WTC11 (cell line): ENCODE results near the gene TRPV5. TPM values are rescaled to one million over a fixed set of nuclear protein-coding genes. Genes with fewer than 3 reads are reported as not detected.

Experiments
- ATAC-seq: fragments of 200-7000 bp; cut with Tn5 transposase; 2 replicates; pipeline ENCODE4 v1.10.0; 2021; ENCODE audit warnings: mild to moderate bottlenecking, moderate library complexity
- CTCF ChIA-PET: fragments of 300-600 bp; sonication (Branson Sonifier 250); formaldehyde crosslinking; loops from one replicate; lab custom pipeline; 2021; ENCODE audit warnings: antibody characterized with exemption; lab: Charles Lee
- POLR2A ChIA-PET: fragments of 350-600 bp; sonication (Branson Sonifier 250); formaldehyde crosslinking; loops from one replicate; lab custom pipeline; 2021; ENCODE audit warnings: antibody characterized with exemption; lab: Charles Lee
- DNase-seq: peaks from one replicate; pipeline ENCODE4 v3.0.0; 2021; ENCODE audit warnings: low spot score
- H3K27ac Mint-ChIP-seq: 2 replicates; pipeline ENCODE4 v1.8.0; 2021; ENCODE audit warnings: mixed read lengths
- H3K27me3 Mint-ChIP-seq: 2 replicates; pipeline ENCODE4 v1.8.0; 2021; ENCODE audit warnings: low read depth, mild to moderate bottlenecking, moderate library complexity, mixed read lengths
- H3K36me3 Mint-ChIP-seq: 2 replicates; pipeline ENCODE4 v1.8.0; 2021; ENCODE audit warnings: mixed read lengths
- H3K4me1 Mint-ChIP-seq: 2 replicates; pipeline ENCODE4 v1.8.0; 2022; ENCODE audit warnings: mixed read lengths
- H3K4me3 Mint-ChIP-seq: 2 replicates; pipeline ENCODE4 v1.8.0; 2021; ENCODE audit warnings: mild to moderate bottlenecking, moderate library complexity, mixed read lengths
- H3K9me3 Mint-ChIP-seq: 2 replicates; pipeline ENCODE4 v1.8.0; 2021; ENCODE audit warnings: mixed read lengths
- AR ChIP-seq: fragments of 250-450 bp; sonication (Bioruptor Pico); IDR thresholded peaks from 2 replicates; pipeline ENCODE4 v1.9.0; 2021; ENCODE audit warnings: mild to moderate bottlenecking
- ATF3 ChIP-seq: sonication (generic); formaldehyde crosslinking; conservative IDR thresholded peaks from 2 replicates; pipeline ENCODE4 v1.8.1; 2022; ENCODE audit warnings: mild to moderate bottlenecking, missing genetic modification reagents
- ATF6 ChIP-seq: sonication (generic); formaldehyde crosslinking; IDR thresholded peaks from 2 replicates; pipeline ENCODE4 v1.8.1; 2023; ENCODE audit warnings: mild to moderate bottlenecking, missing genetic modification reagents
- CTCF ChIP-seq: fragments of 200-600 bp; IDR thresholded peaks from 2 replicates; pipeline ENCODE4 v1.8.0; 2022; ENCODE audit warnings: antibody characterized with exemption
- FOXK1 ChIP-seq: sonication (generic); formaldehyde crosslinking; IDR thresholded peaks from 2 replicates; pipeline ENCODE4 v1.8.0; 2022; ENCODE audit warnings: mild to moderate bottlenecking, moderate library complexity, missing genetic modification reagents
- GABPB1 ChIP-seq: sonication (generic); formaldehyde crosslinking; IDR thresholded peaks from 2 replicates; pipeline ENCODE4 v1.8.1; 2023; ENCODE audit warnings: mild to moderate bottlenecking, missing genetic modification reagents
- HMGXB4 ChIP-seq: sonication (generic); formaldehyde crosslinking; IDR thresholded peaks from 2 replicates; pipeline ENCODE4 v1.8.1; 2023; ENCODE audit warnings: mild to moderate bottlenecking, moderate library complexity, missing genetic modification reagents
- JAZF1 ChIP-seq: fragments of 250-450 bp; sonication (Bioruptor Pico); IDR thresholded peaks from 2 replicates; pipeline ENCODE4 v1.9.0; 2021; ENCODE audit warnings: moderate library complexity, mild to moderate bottlenecking, inconsistent platforms
- KAT7 ChIP-seq: sonication (generic); formaldehyde crosslinking; IDR thresholded peaks from 2 replicates; pipeline ENCODE4 v1.8.1; 2023; ENCODE audit warnings: missing genetic modification reagents, mild to moderate bottlenecking, borderline replicate concordance
- MXD4 ChIP-seq: fragments of 250-450 bp; sonication (Bioruptor Pico); IDR thresholded peaks from 2 replicates; pipeline ENCODE4 v1.8.0; 2021; ENCODE audit warnings: mild to moderate bottlenecking, moderate library complexity, borderline replicate concordance
- NFE2L1 ChIP-seq: sonication (generic); formaldehyde crosslinking; IDR thresholded peaks from 2 replicates; pipeline ENCODE4 v1.8.1; 2023; ENCODE audit warnings: missing genetic modification reagents
- PREB ChIP-seq: sonication (generic); formaldehyde crosslinking; IDR thresholded peaks from 2 replicates; pipeline ENCODE4 v1.8.1; 2022; ENCODE audit warnings: mild to moderate bottlenecking, missing genetic modification reagents, moderate library complexity, borderline replicate concordance
- PRRX2 ChIP-seq: fragments of 250-450 bp; sonication (Bioruptor Pico); IDR thresholded peaks from 2 replicates; pipeline ENCODE4 v1.8.0; 2021; ENCODE audit warnings: mild to moderate bottlenecking
- SOX15 ChIP-seq: fragments of 250-450 bp; sonication (Bioruptor Pico); IDR thresholded peaks from 2 replicates; pipeline ENCODE4 v1.9.0; 2021; ENCODE audit warnings: mild to moderate bottlenecking
- TEAD1 ChIP-seq: sonication (generic); formaldehyde crosslinking; IDR thresholded peaks from 2 replicates; pipeline ENCODE4 v1.8.0; 2022; ENCODE audit warnings: mild to moderate bottlenecking, missing genetic modification reagents
- USF2 ChIP-seq: sonication (generic); formaldehyde crosslinking; IDR thresholded peaks from 2 replicates; pipeline ENCODE4 v1.8.1; 2023; ENCODE audit warnings: mild to moderate bottlenecking, missing genetic modification reagents, moderate library complexity
- ZBTB21 ChIP-seq: sonication (generic); formaldehyde crosslinking; IDR thresholded peaks from 2 replicates; pipeline ENCODE4 v1.8.1; 2023; ENCODE audit warnings: mild to moderate bottlenecking, missing genetic modification reagents, borderline replicate concordance
- ZMAT4 ChIP-seq: fragments of 250-450 bp; sonication (Bioruptor Pico); IDR thresholded peaks from 2 replicates; pipeline ENCODE4 v1.9.0; 2021; ENCODE audit warnings: mild to moderate bottlenecking
- ZNF219 ChIP-seq: sonication (generic); formaldehyde crosslinking; IDR thresholded peaks from 2 replicates; pipeline ENCODE4 v1.8.0; 2023; ENCODE audit warnings: missing genetic modification reagents, mild to moderate bottlenecking, borderline replicate concordance
- ZNF232 ChIP-seq: sonication (generic); formaldehyde crosslinking; IDR thresholded peaks from 2 replicates; pipeline ENCODE4 v1.8.0; 2022; ENCODE audit warnings: mild to moderate bottlenecking, missing genetic modification reagents
- ZNF263 ChIP-seq: sonication (generic); formaldehyde crosslinking; IDR thresholded peaks from 2 replicates; pipeline ENCODE4 v1.8.1; 2022; ENCODE audit warnings: low read depth, mild to moderate bottlenecking, moderate library complexity, missing genetic modification reagents
- ZNF281 ChIP-seq: sonication (generic); formaldehyde crosslinking; IDR thresholded peaks from 2 replicates; pipeline ENCODE4 v1.8.0; 2023; ENCODE audit warnings: mild to moderate bottlenecking, missing genetic modification reagents
- ZNF317 ChIP-seq: sonication (generic); formaldehyde crosslinking; IDR thresholded peaks from 2 replicates; pipeline ENCODE4 v1.8.1; 2023; ENCODE audit warnings: low read depth, mild to moderate bottlenecking, moderate library complexity, missing genetic modification reagents, borderline replicate concordance
- ZNF423 ChIP-seq: fragments of 250-450 bp; sonication (Bioruptor Pico); IDR thresholded peaks from 2 replicates; pipeline ENCODE4 v2.1.2; 2022; ENCODE audit warnings: mild to moderate bottlenecking, moderate library complexity
- total RNA-seq: library from RNA; stranded (reverse); gene quantifications from 3 replicates; pipeline ENCODE4 v1.2.3, GENCODE V29; 2021

TRPV5 gene
- total RNA-seq, 1 experiment from 2014 or later, result not detected

- no peak for TF ChIP-seq HMGXB4 (CRISPR knock-in tag)
- no peak for TF ChIP-seq USF2 (CRISPR knock-in tag)
- no peak for TF ChIP-seq ZMAT4 (CRISPR knock-in tag)
- TF ChIP-seq ZNF263 (CRISPR knock-in tag), result no peak
- TF ChIP-seq JAZF1 (CRISPR knock-in tag), result no peak
- TF ChIP-seq ATF6 (CRISPR knock-in tag), result no peak
- TF ChIP-seq PREB (CRISPR knock-in tag), result no peak
- no peak for TF ChIP-seq AR (CRISPR knock-in tag)
- no peak for TF ChIP-seq FOXK1 (CRISPR knock-in tag)
- no peak for TF ChIP-seq ATF3 (CRISPR knock-in tag)
- TF ChIP-seq PRRX2 (CRISPR knock-in tag), result no peak
These were observed 510 bp upstream of the TRPV5 start (continued) for GRCh38 chr7:142934056-142934455.

- Mint-ChIP-seq H3K27ac (no peak overlapping the region), H3K36me3 (no peaks in the 10 kb centered on the region), H3K4me3 (no peak overlapping the region), H3K4me1 (peaks cover 12% of the 10 kb centered on the region), H3K9me3 (peaks cover under 1% of the 10 kb centered on the region; the same call in 1 of the 2 replicates), H3K27me3 (no peaks in the 10 kb centered on the region; the same call in 1 of the 2 replicates)
- no peak for DNase-seq
- POLR2A ChIA-PET, result no interaction called here
- ATAC-seq, result no peak
- CTCF ChIA-PET, result interaction anchor here (0.8 to 2.4 kb wide), 7 partner anchors 7 to 282 kb away, joined by 3 to 8 read pairs (median 4); no protein-coding TSS in a partner anchor
- TF ChIP-seq ZNF219 (CRISPR knock-in tag) (no peak), MXD4 (CRISPR knock-in tag) (no peak), SOX15 (CRISPR knock-in tag) (no peak), ZBTB21 (no peak), KAT7 (no peak), NFE2L1 (CRISPR knock-in tag) (no peak), ZNF232 (CRISPR knock-in tag) (no peak), TEAD1 (CRISPR knock-in tag) (no peak), GABPB1 (CRISPR knock-in tag) (no peak), ZNF423 (CRISPR knock-in tag) (no peak), CTCF (no peak), ZNF317 (CRISPR knock-in tag) (no peak), ZNF281 (CRISPR knock-in tag) (no peak)
These were observed 462 bp downstream of the TRPV5 start for GRCh38 chr7:142933092-142933475.
